H1 (cell line): ENCODE measurements around the gene SHROOM3. TPM values are rescaled to one million over a fixed set of nuclear protein-coding genes. Genes with fewer than 3 reads are reported as not detected.

Source experiments
- CTCF ChIA-PET: fragments of 300-600 bp; sonication (Branson Sonifier 250); formaldehyde crosslinking; loops from one replicate; lab custom pipeline; 2021; ENCODE audit not compliant: partially characterized antibody; lab: Charles Lee
- POLR2A ChIA-PET: fragments of 300-600 bp; sonication (Branson Sonifier 250); formaldehyde crosslinking; loops from one replicate; lab custom pipeline; 2021; ENCODE audit warnings: inconsistent platforms; ENCODE audit not compliant: partially characterized antibody; lab: Charles Lee
- DNase-seq, 2 experiments: peaks; one replicate each; pipeline versions ENCODE4 v3.0.0 to v3.0.0-alpha.2; 2010 to 2022; ENCODE audit warnings: low spot score in 2 of 2, low read depth in 1 of 2, mixed read lengths in 1 of 2
- FAIRE-seq: peaks from 2 replicates; lab custom pipeline; 2011; peaks lifted over from hg19 to GRCh38; lab: Jason Lieb, UNC
- H2AFZ ChIP-seq: 2 replicates; pipeline ENCODE4 v1.8.1; 2012; ENCODE audit warnings: low read length, inconsistent platforms
- H2AK5ac ChIP-seq: 2 replicates; pipeline ENCODE4 v1.6.1; 2013; ENCODE audit warnings: low read depth, low read length
- H2BK120ac ChIP-seq: replicated peaks from 2 replicates; pipeline ENCODE3; 2013; ENCODE audit warnings: low read depth, low read length, inconsistent platforms
- H2BK12ac ChIP-seq: 2 replicates; pipeline ENCODE4 v1.6.1; 2013; ENCODE audit warnings: low read depth, low read length
- H2BK15ac ChIP-seq: 2 replicates; pipeline ENCODE4 v1.6.1; 2013; ENCODE audit warnings: low read length
- H2BK20ac ChIP-seq: 2 replicates; pipeline ENCODE4 v1.6.1; 2013; ENCODE audit warnings: low read length
- H2BK5ac ChIP-seq: 2 replicates; pipeline ENCODE4 v1.6.1; 2013; ENCODE audit warnings: low read depth, low read length
- H3K14ac ChIP-seq: 2 replicates; pipeline ENCODE4 v1.6.1; 2013; ENCODE audit warnings: inconsistent platforms; ENCODE audit not compliant: insufficient read length
- H3K18ac ChIP-seq: 2 replicates; pipeline ENCODE4 v1.6.1; 2013; ENCODE audit warnings: low read length; ENCODE audit errors: extremely low read depth
- H3K23ac ChIP-seq: 2 replicates; pipeline ENCODE4 v1.6.1; 2013; ENCODE audit warnings: inconsistent platforms; ENCODE audit not compliant: insufficient read length
- H3K23me2 ChIP-seq: 2 replicates; pipeline ENCODE4 v1.6.1; 2013; ENCODE audit warnings: low read depth, low read length
- H3K27ac ChIP-seq: 2 replicates; pipeline ENCODE4 v1.6.1; 2011; ENCODE audit warnings: low read depth, low read length, inconsistent platforms
- H3K27me3 ChIP-seq, 4 experiments: replicated peaks in 1 of 4; 1 replicate in 1 of 4; 2 replicates in 3 of 4; pipeline versions ENCODE4 v1.6.1 to v1.8.1; 2011 to 2013; ENCODE audit warnings: low read length in 3 of 4, mild to moderate bottlenecking in 3 of 4, inconsistent platforms in 2 of 4, mixed read lengths in 2 of 4, moderate library complexity in 1 of 4; ENCODE audit not compliant: control insufficient read depth in 3 of 4, insufficient read depth in 3 of 4; ENCODE audit errors: extremely low read depth in 1 of 4
- H3K36me3 ChIP-seq, 4 experiments: 2 replicates each; pipeline versions ENCODE4 v1.6.1 to v1.8.1; 2011 to 2013; ENCODE audit warnings: mild to moderate bottlenecking in 4 of 4, low read length in 3 of 4, moderate library complexity in 2 of 4, control low read depth in 1 of 4, inconsistent platforms in 1 of 4; ENCODE audit not compliant: insufficient read depth in 4 of 4, control insufficient read depth in 2 of 4
- H3K4ac ChIP-seq: replicated peaks from 2 replicates; pipeline ENCODE3; 2013; ENCODE audit warnings: low read length, low read depth, mixed read lengths, inconsistent platforms; ENCODE audit not compliant: insufficient read length
- H3K4me1 ChIP-seq, 4 experiments: replicated peaks in 1 of 4; 1 replicate in 1 of 4; 2 replicates in 3 of 4; pipeline versions ENCODE4 v1.6.1 to v1.8.1; 2011 to 2013; ENCODE audit warnings: low read length in 3 of 4, inconsistent platforms in 2 of 4, mixed read lengths in 1 of 4; ENCODE audit not compliant: insufficient read depth in 4 of 4, control insufficient read depth in 3 of 4
- H3K4me2 ChIP-seq, 2 experiments: 2 replicates each; pipeline versions ENCODE4 v1.6.1 to v1.8.1; 2011 to 2013; ENCODE audit warnings: low read depth in 2 of 2, low read length in 2 of 2, control low read depth in 1 of 2, inconsistent platforms in 1 of 2, mild to moderate bottlenecking in 1 of 2; ENCODE audit not compliant: insufficient read depth in 1 of 2
- H3K4me3 ChIP-seq, 4 experiments: fragments of 200-600, 300-600 bp in 1 of 4; sonication (generic), shearing (Covaris generic), sonication (Bioruptor Twin) in 1 of 4; 2 replicates each; pipeline versions ENCODE4 v1.5.1 to v1.8.1; 2011 to 2016; ENCODE audit warnings: low read length in 4 of 4, low read depth in 3 of 4, control low read depth in 2 of 4, inconsistent platforms in 2 of 4, mild to moderate bottlenecking in 2 of 4, mixed read lengths in 1 of 4, moderate library complexity in 1 of 4; ENCODE audit not compliant: insufficient read depth in 2 of 4; ENCODE audit errors: extremely low read depth in 1 of 4
- H3K56ac ChIP-seq: replicated peaks from 2 replicates; pipeline ENCODE3; 2013; ENCODE audit warnings: low read depth, mild to moderate bottlenecking, mixed read lengths, low read length, inconsistent platforms; ENCODE audit not compliant: insufficient read length
- H3K79me1 ChIP-seq: 2 replicates; pipeline ENCODE4 v1.6.1; 2013; ENCODE audit warnings: low read depth, low read length, control low read depth
- H3K79me2 ChIP-seq, 2 experiments: 2 replicates each; pipeline versions ENCODE4 v1.6.1 to v1.8.1; 2012 to 2013; ENCODE audit warnings: low read length in 2 of 2, mild to moderate bottlenecking in 2 of 2, inconsistent platforms in 1 of 2; ENCODE audit not compliant: insufficient read depth in 2 of 2, control insufficient read depth in 1 of 2
- H3K9ac ChIP-seq, 4 experiments: replicated peaks in 1 of 4; 1 replicate in 1 of 4; 2 replicates in 3 of 4; pipeline versions ENCODE4 v1.6.1 to v1.8.1; 2011 to 2013; ENCODE audit warnings: low read depth in 3 of 4, low read length in 3 of 4, control low read depth in 2 of 4, mild to moderate bottlenecking in 2 of 4, moderate library complexity in 2 of 4, inconsistent platforms in 1 of 4; ENCODE audit errors: extremely low read depth in 1 of 4
- H3K9me3 ChIP-seq, 2 experiments: 2 replicates each; pipeline versions ENCODE4 v1.6.1 to v1.8.1; 2012 to 2013; ENCODE audit warnings: mild to moderate bottlenecking in 2 of 2, moderate library complexity in 2 of 2, control low read depth in 1 of 2, inconsistent platforms in 1 of 2, low read depth in 1 of 2, low read length in 1 of 2, mixed read lengths in 1 of 2; ENCODE audit not compliant: insufficient read depth in 2 of 2
- H4K20me1 ChIP-seq, 2 experiments: replicated peaks in 1 of 2; 2 replicates each; pipeline versions ENCODE3 to v1.8.1; 2011 to 2013; ENCODE audit warnings: inconsistent platforms in 2 of 2, low read length in 2 of 2, mild to moderate bottlenecking in 1 of 2; ENCODE audit not compliant: insufficient read depth in 2 of 2, control insufficient read depth in 1 of 2
- H4K5ac ChIP-seq: 2 replicates; pipeline ENCODE4 v1.6.1; 2013; ENCODE audit warnings: low read length, low read depth, mixed read lengths, inconsistent platforms; ENCODE audit not compliant: insufficient read length
- H4K8ac ChIP-seq: 2 replicates; pipeline ENCODE4 v1.8.0; 2013; ENCODE audit warnings: mild to moderate bottlenecking, moderate library complexity, low read length, inconsistent platforms; ENCODE audit not compliant: insufficient read depth; ENCODE audit errors: extremely low read depth
- H4K91ac ChIP-seq: replicated peaks from 2 replicates; pipeline ENCODE3; 2013; ENCODE audit warnings: low read length, mixed read lengths, inconsistent platforms; ENCODE audit not compliant: insufficient read length
- GABPA ChIP-seq: IDR thresholded peaks from 2 replicates; pipeline ENCODE4 v1.6.1; 2011; ENCODE audit warnings: mild to moderate bottlenecking, low read length, moderate library complexity, borderline replicate concordance; ENCODE audit not compliant: insufficient read depth
- MAFK ChIP-seq: IDR thresholded peaks from 2 replicates; pipeline ENCODE4 v1.6.1; 2012; ENCODE audit warnings: low read depth, mild to moderate bottlenecking, improper control_type of control experiment, low read length
- TEAD4 ChIP-seq: IDR thresholded peaks from 2 replicates; pipeline ENCODE4 v1.6.1; 2012; ENCODE audit warnings: low read depth, low read length, inconsistent platforms, mixed read lengths
- WGBS, 2 experiments: shearing (Covaris generic) in 1 of 2; methylation state at CpG; one replicate each; pipeline versions ENCODE4 v1.1.6 to v1.1.7; 2013 to 2015; ENCODE audit warnings: low lambda C conversion rate in 2 of 2, mixed read lengths in 2 of 2, inconsistent platforms in 1 of 2, low coverage in 1 of 2, missing lambda C conversion rate in 1 of 2; ENCODE audit not compliant: insufficient replicate concordance in 2 of 2, insufficient coverage in 1 of 2, insufficient read length in 1 of 2; ENCODE audit errors: extremely low coverage in 1 of 2, missing lambda C conversion rate in 1 of 2; 5-methylcytosine and 5-hydroxymethylcytosine counted together
- polyA plus RNA-seq, 7 experiments: library from polyadenylated mRNA; depleted of rRNA in 3 of 7; stranded (reverse) in 5 of 7; unstranded in 2 of 7; fragments of >200 nt in 5 of 7; fragments of 200-250 nt in 2 of 7; gene quantifications; 1 replicate in 5 of 7; 2 replicates in 1 of 7; 4 replicates in 1 of 7; pipeline versions ENCODE4 v1.2.1 to v1.2.3, GENCODE V29; 2011 to 2013; ENCODE audit warnings: missing spikeins in 2 of 7, mixed read lengths in 2 of 7
- total RNA-seq: library from RNA; stranded (reverse); fragmentation: NEBNext Ultra II Directional; extraction: Animal tissue kit (Norgen Biotek cat#: 25700); gene quantifications from 2 replicates; pipeline ENCODE4 v1.2.1, GENCODE V29; 2021

SHROOM3 gene
- total and polyA plus RNA-seq, 2 of the 8 experiments (the other 6 are each of a cell fraction or from before 2014, with no cell fraction given): 15.8 to 34.0 TPM

- Histone ChIP-seq H3K27me3 (no peaks in the 10 kb centered on the region), H3K4ac (no peak overlapping the region), H3K14ac (no peak overlapping the region), H4K5ac (no peak overlapping the region), H3K79me1 (no peaks in the 10 kb centered on the region), H2BK120ac (no peak overlapping the region), H3K56ac (no peak overlapping the region), H2BK15ac (no peak overlapping the region), H2BK5ac (no peak overlapping the region), H2BK20ac (no peak overlapping the region), H3K27ac (0 out of 2 replicates have a peak overlapping the region, but pooled peaks have one; percentile 2), H3K79me2 (no peaks in the 10 kb centered on the region), H3K23me2 (no peaks in the 10 kb centered on the region), H3K9me3 (no peaks in the 10 kb centered on the region), H4K91ac (no peak overlapping the region), H3K36me3 (peaks cover 9 to 23% (median 15%) of the 10 kb centered on the region in 4 experiments), H4K20me1 (peaks cover 0 to 3% of the 10 kb centered on the region in 2 experiments), H3K4me2 (no peak overlapping the region; a peak in 1 of 4 replicates), H3K4me1 (peaks cover 2 to 13% (median 6%) of the 10 kb centered on the region in 4 experiments), H3K18ac (no peak overlapping the region), H4K8ac (no peak overlapping the region), H2BK12ac (no peak overlapping the region), H2AFZ (no peak overlapping the region), H3K23ac (no peak overlapping the region), H3K9ac (no peak overlapping the region), H2AK5ac (no peak overlapping the region), H3K4me3 (no peak overlapping the region; a peak in 1 of 8 replicates)
- no peak for DNase-seq
- ChIA-PET POLR2A (interaction anchor here (0.6 to 1.6 kb wide), 4 partner anchors 9 to 143 kb away, joined by 3 to 5 read pairs (median 3); no protein-coding TSS in a partner anchor), CTCF (interaction anchor here (0.6 to 2.6 kb wide), 9 partner anchors 19 to 426 kb away, joined by 3 to 15 read pairs (median 4); no protein-coding TSS in a partner anchor)
- FAIRE-seq: no peak
- TF ChIP-seq MAFK (0 out of 2 replicates have a peak, but pooled peaks have one; percentile 4), GABPA (no peak), TEAD4 (peak; percentile 86)
- WGBS, 2 experiments: 20% methylated on average over 1 of the region's 1 CpG; no CpG with 5 or more reads in 1 of the 2 experiments
Measured at GRCh38 chr4:76782837-76783236, 347.8 kb downstream of the SHROOM3 start.
